Daoy (cell line): Measurements from ENCODE around the gene ZNF236. TPM values are rescaled to one million over a fixed set of nuclear protein-coding genes. Genes with fewer than 3 reads are reported as not detected.
"Not testable (repeated sequence)": the region's sequence is repeated elsewhere in the genome, so short reads cannot be mapped to it uniquely, and the experiment has no call there.

Experiments used
- DNase-seq: peaks from one replicate; pipeline ENCODE4 v3.0.0-alpha.2; 2015; ENCODE audit warnings: low read depth
- total RNA-seq: library from RNA; depleted of rRNA; stranded (reverse); fragments of >200 nt; shearing (Covaris generic); gene quantifications from 2 replicates; pipeline ENCODE4 v1.2.3, GENCODE V29; 2014

ZNF236 gene
- total RNA-seq, 1 experiment from 2014 or later: 2.5 TPM

GRCh38 chr18:76988031-76988826 is 165.9 kb downstream of the ZNF236 start:
- DNase-seq: no peak

DNA sequence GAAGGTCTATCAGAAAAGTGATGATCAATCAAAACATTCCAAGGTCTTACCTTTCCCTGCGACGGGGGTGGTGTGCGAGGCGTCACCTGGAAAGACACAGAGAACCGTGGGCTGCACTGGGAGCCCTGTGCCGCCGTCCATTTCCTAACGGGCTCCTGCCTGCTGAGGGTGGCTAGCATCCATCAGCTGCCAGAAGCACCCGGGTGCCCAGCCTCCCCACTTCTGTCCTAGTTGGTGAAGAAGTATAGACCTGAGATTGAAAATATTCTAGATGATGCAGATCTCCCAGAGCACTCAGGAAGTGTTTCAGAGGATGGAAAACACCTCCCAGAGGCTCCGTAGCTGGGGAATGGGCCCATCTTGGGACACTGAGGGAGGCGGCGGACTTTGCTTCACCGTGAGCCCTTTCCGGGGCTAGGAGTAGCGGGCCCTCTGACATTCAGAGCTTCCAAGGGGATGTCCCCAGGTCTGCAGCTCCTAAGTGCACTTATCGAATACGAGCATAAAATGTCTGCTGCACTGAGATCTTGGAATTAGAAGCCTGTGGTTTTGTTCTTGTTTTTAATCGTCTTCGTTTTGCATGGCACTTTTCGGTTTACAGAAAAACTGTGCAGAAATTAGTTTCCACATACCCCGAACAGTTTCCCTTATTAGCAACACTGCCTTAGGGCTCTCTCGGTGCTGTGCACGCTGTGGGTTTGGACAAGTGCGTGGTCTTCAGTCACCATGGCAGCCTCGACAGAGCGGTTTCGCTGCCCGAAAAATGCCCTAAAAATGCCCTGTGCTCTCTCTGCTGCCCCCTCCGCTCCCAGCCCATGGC is 166.7 kb downstream of the ZNF236 start:
- no peak for DNase-seq

DNA sequence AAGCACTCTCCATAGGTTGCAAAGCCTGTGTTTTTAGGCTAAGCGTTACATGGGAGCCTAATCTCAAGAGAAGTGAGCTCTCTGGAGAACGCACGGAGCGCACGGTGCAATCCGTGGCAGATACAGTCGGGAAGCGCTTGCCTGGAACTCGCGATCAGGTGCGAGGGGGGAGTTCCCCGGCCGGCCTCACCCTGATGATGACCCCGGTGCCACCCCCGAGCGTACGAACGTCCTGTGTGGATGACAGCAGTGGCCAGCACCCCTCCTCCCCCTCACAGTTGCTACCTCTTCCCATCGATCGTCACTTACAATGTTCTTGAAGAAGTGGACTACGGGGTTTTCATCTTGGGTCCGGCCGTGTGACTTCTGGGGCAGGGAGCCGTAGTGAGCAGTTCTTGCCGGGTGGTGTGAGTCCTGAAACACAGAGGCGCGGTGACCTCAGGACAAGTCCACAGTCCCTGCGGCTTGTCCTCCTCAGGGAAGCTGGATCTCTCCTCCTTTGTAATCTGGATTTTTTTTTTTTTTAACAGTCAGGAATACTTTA is 167.4 kb downstream of the ZNF236 start:
- DNase-seq: no peak

DNA sequence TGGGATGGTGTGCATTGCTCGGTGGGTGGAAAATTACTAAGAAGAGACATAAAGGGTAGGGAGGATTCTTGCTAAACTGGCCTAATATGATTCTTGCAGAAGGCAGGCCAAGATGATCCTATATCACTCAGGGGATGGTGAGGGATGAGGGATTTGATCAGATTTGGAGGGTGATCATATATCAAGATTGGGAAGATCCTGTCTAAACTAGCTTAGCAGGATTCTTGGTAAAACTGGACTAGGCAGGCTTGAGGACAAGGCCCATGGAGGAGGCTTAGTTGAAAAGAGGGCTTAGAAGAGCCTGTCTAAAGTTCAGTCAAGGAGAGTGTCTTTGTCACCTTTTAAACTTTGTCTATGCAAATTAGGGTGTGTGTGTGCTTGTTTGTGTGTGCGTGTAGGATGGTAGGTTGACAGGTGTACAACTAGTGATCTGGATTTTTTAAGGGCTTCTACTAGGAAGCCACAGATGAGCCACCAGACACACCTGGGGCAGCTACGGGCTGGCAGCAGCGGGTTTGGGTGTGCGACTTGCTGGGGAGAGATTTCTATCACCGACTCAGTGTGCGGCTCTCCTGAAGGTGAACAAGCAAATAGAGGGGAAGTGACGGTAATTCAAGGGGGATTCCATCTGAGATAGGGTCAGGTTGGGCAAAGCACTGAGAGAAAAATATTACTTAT is 168.1 kb downstream of the ZNF236 start:
- DNase-seq: not testable (repeated sequence)

DNA sequence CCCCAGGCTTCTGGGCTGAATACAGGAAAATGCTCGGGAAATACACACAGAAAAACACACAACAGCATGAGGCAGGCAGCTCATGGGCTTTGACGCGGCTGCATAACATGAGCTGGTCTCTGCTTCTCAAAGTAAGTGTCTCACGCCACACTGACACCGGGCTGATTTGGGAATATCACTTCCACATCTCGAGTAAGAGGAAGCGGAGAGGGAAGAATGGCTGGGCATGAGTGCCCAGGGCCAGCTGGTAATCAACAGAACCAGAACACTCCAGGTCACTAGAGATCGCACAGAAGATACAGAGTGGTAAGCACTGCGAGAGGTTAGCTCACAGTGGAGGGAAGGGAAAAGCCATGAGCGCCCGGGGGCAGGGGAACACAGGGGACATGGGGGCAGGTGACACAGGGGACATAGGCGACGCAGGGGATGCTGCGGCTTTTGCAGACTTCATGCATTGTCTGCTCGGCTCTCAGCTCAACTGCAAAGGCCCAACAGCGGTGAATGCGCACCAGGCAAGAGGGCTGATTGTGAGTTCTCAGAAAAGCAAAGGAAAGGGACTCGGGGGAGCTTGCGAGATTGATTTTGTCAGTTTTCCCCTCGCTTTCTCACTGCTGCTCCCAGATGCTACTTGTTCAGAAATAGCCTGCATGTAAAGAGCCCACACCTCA is 168.8 kb downstream of the ZNF236 start:
- DNase-seq: no peak

DNA sequence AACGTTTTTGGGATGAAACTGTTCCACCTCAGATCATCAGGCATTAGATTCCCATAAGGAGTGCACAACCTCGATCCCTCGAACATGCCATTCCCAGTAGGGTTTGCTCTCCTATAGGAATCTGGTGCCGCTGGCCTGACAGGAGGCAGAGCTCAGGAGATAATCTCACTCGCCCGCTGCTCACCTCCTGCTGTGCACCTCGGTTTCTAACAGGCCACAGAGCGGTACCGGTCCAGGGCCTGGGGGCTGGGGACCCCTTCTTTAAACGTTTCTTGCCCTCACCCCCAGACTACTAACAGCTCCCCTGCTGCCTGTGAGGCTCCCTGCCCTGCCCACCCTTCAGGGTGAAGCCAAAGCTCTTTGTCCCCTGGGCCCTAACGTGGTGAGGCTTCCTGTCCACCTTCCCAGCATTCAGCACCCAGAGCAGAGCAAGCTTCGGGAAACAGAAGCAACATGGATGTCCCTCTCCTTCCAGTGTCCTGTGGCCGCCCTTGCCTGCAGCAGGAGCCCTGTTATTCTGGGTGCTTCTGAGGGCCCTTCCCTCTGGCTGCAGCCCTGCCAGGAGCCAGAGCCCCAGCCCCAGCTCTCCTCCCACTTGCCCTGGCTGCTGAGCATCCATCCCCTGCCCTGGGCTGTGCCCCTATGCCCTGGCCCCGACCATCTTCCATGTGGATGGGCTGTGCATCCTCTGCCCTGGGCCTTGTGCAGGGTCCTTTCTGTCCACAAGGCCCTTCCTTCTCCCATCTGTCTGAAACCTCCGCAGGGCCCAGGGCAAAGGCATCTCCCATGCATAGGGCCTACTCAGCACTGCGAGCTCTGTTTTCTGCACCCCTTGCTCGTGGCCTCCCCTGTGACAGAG is 170.1 kb downstream of the ZNF236 start:
- DNase-seq: no peak

DNA sequence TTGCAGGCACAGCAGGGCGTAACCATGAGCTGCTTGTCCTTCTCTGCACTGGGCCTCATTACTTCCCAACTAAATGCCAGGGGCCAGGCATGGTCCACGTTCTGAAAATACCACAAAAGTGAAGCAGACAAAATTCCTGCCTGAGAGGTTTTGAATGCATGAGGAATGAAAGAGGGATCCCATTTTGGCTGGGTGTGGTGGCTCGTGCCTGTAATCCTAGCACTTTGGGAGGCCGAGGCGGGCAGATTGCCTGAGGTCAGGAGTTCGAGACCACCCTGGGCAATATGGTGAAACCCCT is 170.7 kb downstream of the ZNF236 start:
- DNase-seq: no peak

DNA sequence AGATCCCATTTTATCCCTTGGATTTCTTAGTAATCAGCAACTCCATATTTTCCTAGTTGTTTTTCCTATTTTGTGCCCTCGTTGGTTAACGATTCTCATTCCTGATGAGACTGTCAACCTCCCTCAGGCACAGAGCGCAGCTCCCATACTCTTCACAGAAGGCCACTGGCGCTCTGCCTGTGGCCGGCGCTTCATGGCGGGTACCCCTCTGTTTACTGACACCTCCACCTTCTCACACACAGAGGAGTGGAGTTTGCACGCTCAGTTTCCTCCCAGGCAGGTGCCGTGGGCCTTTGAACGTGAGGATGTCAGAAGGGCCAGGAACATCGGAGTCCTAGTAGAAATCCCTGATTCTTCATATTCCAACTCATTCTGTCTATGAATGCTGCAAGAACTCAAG is 171.2 kb downstream of the ZNF236 start:
- DNase-seq: no peak

GRCh38 chr18:76994086-76994654 is 171.8 kb downstream of the ZNF236 start:
- no peak for DNase-seq

- DNase-seq: no peak
Measured at GRCh38 chr18:76995896-76996295, 173.5 kb downstream of the ZNF236 start.

- DNase-seq: no peak
Measured at GRCh38 chr18:76996429-76996828, 174.1 kb downstream of the ZNF236 start.

DNA sequence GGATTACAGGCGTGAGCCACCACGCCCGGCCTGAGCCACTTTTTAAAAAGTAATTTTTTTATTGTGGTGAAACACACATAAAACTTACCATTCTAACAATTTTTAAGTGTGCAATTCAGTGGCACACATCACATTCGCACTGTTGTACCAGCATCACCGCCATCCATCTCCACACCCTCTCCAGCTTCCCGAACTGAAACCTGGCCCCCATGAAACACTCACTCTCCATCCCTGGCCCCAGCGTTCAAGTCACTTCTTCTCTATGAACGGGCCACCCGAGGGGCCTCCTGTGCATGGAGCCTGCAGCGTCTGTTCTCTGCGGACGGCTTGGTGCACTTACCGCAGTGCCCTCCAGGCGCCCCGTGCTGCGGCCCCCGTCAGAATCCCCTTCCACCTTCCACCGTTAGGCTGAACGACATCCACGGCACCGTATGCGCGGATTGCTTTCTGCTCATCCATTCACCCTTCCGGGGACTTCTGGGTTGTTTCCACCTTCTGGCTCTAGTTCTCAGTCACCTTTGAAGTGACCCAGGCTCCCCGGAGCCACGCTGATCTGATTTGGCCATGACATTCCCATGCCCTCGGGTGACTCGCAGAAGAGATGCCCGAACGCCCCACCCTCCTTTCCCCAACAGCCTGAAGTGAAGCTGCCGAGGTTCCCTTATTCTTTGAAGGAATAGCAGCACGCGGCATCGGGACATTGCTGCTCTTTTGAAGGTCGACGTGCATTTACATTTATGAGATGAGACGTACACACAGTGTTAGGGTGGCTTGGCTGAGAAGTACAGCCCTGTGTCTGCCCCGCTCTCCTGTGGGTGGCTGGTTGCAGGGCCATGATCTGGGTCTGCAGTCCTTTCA is 175.8 kb downstream of the ZNF236 start:
- DNase-seq: no peak

DNA sequence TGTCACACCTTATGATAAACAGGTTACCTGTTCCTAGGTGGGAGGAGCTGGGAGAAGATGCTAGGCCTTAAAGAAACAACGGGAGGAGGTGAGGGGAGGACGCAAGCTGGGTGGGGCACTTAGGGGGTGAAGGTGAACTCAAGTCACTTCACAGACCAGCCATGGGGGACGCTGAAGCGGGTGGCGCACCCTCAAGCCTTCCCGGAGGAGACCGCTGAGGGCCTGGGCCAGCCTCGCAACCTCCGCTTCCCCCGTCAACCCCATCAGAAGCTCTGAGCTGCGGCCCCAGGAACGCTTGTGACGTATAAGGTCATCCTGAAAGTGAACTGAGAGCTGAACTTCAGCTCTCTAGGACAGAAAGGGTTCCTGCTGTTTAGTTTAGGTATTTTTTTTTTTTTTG is 176.7 kb downstream of the ZNF236 start:
- DNase-seq: no peak

- DNase-seq: peak; percentile 30
Measured at GRCh38 chr18:77000527-77000926, 178.2 kb downstream of the ZNF236 start.

DNA sequence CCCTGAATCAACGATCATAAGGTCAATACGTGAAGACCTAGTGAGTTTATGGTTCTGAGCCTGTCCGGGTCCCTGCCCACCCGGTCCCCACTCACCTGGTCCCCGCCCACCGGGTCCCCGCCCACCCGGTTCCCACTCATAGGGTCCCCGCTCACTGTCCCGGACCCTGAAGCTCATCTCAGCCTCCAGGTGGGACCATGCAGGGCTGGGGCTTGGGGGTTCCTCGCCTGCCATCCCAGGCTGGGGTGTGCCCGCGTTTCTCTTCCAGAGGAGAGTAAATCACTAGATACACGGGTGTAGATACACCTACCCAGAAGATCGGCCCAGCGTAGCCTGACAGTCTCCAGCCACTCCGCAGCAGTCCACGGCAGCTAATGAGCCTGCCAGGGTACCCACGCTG is 178.7 kb downstream of the ZNF236 start:
- DNase-seq: no peak

GRCh38 chr18:77001979-77002378 is 179.6 kb downstream of the ZNF236 start:
- DNase-seq: no peak

DNA sequence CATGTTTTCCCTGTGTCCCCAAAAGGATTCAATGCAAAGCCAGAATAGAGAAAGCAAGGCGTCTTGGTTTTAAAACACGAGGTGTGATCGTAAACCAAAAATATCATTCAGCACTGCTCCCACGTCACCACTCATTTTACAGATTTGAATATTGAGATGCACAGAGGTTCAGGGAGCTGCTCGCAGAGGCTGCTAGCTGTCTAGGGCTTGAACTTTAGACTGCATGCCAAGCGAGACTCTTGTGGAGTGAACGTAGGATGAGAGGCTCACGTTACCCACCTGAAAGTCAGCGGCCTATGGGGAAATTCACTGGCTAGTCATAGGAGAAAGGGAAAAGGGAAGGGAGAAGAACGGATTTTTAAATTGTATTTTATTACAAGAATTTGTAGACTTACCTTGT is 180.1 kb downstream of the ZNF236 start:
- no peak for DNase-seq

GRCh38 chr18:77003316-77003715 is 181.0 kb downstream of the ZNF236 start:
- no peak for DNase-seq

DNA sequence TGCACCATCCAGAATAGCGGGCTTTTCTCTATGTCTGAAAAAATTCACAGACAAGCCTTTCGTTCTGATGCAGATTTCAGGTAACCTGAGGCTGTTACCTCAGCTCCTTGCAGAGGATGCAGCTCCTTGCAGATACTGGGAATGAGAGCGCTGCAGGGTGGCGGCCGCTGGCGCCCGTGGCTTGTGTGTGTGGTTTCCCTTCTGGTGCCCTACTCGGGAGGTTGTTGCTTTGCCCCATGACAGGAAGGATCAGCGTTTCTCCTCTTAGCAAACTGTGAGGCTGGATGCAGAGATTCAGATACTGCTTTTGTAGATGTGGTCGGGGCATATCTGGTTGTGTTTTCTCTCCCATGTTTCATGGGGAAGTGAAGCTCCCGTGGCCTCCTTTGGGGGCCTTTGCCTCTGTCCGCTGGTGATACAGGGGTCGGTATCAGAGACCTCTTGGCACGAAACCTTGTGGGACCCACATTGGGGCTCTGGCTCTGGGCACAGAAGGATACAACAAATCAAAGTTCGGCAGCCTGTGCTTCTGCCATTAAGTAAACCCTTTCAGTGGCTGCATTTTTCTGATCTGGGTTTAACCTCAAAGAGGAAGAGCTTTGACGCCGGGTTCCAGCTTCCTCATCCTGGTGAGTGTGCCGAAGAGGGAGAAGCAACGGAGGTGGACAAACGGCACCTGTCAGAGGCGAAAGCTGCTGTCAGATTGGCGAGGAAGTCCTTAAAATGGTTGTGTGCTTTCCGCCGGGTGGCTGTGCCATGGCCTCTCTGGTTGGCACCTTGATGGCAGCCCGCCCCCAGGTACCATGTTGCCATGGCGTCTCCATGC is 182.4 kb downstream of the ZNF236 start:
- DNase-seq: no peak
